Hematopoietic multipotent progenitor cell treated with erythropoietin and hydrocortisone succinate and interleukin-3 and kit ligand, for 8 days (in vitro differentiated cells): ENCODE measurements around the gene TAF4.
"Not testable (repeated sequence)": the region's sequence is repeated elsewhere in the genome, so short reads cannot be mapped to it uniquely, and the experiment has no call there.

Source experiments
- DNase-seq: peaks from one replicate; pipeline ENCODE4 v3.0.0-alpha.2; 2015

Gene TAF4, protein sequence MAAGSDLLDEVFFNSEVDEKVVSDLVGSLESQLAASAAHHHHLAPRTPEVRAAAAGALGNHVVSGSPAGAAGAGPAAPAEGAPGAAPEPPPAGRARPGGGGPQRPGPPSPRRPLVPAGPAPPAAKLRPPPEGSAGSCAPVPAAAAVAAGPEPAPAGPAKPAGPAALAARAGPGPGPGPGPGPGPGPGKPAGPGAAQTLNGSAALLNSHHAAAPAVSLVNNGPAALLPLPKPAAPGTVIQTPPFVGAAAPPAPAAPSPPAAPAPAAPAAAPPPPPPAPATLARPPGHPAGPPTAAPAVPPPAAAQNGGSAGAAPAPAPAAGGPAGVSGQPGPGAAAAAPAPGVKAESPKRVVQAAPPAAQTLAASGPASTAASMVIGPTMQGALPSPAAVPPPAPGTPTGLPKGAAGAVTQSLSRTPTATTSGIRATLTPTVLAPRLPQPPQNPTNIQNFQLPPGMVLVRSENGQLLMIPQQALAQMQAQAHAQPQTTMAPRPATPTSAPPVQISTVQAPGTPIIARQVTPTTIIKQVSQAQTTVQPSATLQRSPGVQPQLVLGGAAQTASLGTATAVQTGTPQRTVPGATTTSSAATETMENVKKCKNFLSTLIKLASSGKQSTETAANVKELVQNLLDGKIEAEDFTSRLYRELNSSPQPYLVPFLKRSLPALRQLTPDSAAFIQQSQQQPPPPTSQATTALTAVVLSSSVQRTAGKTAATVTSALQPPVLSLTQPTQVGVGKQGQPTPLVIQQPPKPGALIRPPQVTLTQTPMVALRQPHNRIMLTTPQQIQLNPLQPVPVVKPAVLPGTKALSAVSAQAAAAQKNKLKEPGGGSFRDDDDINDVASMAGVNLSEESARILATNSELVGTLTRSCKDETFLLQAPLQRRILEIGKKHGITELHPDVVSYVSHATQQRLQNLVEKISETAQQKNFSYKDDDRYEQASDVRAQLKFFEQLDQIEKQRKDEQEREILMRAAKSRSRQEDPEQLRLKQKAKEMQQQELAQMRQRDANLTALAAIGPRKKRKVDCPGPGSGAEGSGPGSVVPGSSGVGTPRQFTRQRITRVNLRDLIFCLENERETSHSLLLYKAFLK

DNA sequence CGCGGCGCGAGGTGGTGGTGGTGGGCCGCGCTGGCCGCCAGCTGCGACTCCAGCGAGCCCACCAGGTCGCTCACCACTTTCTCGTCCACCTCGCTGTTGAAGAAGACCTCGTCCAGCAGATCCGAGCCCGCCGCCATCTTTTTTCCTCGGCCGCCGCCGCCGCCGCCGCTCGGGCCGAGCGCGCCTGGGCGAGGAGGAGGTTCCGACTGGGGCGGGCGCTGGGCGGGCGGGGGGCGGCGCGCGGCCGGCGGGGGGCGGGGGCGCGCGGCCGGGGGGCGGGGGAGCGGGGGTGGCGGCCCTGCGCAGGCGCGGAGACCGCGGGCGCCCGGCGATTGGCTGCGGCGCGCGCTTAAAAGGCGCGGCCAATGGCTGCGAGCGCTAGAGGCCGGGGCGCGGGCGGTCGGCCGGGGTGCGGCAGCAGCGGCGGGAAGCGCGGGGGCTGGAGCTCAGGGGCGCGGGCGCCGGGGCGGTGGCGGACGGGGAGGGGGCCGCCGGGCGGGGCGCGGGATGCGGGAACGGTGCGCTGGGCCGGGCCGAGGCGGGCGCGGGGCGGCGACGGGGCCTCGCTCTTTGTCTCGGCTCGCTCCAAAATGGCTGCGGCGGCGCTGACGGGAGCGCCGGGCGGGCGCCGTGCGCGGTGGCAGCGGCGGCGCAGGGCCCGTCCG, at the start of gene TAF4:
TAF4 (minus strand) TSS at position 208 of the 665 bp plus-strand sequence; CDS start at position 137, 71 bp downstream.
- DNase-seq = peak; percentile 70

DNA sequence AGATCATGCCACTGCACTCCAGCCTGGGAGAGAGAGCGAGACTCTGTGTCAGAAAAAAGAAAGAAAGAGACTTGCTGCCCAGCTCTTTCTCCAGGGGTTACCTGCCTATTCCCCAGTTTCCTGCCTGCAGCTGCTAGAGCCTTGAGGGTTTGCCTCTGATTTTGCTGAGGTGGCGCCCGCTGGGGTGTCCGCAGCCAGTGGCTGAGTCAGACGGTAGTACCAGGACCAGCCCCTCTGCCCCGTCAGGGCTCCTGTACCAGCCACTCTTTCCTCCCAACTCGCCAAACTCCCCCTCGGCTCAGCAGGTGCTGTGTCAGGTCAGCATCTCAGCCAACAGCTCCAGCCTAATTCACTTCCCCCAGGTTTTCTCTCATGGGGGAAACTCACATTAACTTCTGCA, 49.2 kb upstream of the TAF4 start:
- DNase-seq = no peak

DNA sequence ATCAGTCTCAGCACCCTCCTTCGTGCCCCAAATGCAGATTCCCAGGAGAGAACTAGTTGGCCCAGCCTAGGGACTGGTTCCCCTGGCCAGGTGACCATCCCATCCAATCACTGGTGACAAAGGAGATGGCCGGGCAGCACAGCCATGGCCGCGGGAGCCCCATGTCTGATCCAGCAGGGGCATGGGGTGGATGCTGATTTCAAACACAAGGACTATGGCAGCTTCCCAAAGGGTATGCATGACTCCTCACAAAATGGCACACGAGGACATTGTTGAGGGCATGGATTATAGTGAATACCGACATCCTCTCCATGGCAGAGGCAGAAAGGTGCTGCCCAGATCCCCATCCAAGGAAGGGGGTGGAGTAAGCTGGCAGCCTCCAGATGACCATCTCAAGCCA, 46.7 kb upstream of the TAF4 start:
- no peak for DNase-seq

DNA sequence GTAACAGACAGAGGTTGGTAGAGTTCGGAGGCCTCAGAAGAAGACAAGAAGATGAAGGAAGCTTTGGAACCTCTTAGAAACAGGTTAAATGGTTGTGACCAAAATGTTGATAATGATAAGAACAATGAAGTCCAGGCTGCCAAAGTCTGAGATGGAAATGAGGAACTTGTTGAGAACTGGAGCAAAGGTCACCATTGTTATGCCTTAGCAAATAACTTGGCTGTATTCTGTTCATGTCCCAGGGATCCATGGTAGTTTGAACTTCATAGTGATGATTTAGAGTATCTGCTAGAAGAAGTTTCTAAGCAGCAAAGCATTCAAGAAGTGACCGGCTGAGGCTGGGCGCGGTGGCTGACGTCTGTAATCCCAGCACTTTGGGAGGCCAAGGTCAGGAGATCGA, 45.5 kb upstream of the TAF4 start:
- DNase-seq = no peak

DNA sequence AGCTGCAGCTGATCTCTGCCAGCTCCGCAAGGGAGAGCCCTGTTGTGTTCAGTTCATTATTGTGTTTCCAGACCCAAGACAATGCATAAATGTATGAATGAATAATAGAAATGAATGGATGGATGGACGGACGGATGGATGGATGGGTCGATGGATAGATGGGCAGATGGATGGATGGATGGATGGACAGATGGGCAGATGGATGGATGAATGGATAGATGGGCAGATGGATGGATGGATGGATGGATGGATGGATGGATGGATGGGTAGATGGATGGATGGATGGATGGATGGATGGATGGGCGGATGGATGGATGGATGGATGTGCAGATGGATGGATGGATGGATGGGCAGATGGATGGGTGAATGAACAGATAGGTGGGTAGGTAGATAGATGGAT, 39.9 kb upstream of the TAF4 start:
- no peak for DNase-seq

DNA sequence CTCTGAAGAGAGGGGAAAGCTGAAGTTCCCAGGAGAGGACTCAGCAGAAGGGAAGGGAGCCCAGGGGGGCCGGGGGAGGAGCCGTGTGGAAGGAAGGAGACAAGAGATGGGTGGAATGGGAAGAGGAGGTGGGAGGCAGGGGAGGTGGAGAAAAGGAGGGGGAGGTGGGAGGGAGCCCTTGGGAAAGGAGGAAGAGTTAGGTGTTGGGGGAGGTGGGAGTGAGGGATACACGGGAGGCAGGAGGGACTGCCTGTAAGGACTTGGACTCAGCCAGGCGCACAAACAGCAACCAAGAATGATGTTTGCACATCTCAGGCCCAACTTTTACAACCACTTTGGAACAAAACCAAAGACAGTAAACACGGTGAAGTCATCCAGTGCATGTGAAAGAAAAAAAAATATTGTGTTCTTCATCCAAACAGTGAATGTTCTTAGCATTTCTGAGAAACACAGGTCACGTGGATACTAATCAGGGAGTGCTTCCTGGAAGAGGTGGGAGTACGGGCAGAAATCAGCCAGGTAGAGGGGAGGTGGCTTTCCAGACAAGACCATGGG, 39.2 kb upstream of the TAF4 start:
- no peak for DNase-seq

DNA sequence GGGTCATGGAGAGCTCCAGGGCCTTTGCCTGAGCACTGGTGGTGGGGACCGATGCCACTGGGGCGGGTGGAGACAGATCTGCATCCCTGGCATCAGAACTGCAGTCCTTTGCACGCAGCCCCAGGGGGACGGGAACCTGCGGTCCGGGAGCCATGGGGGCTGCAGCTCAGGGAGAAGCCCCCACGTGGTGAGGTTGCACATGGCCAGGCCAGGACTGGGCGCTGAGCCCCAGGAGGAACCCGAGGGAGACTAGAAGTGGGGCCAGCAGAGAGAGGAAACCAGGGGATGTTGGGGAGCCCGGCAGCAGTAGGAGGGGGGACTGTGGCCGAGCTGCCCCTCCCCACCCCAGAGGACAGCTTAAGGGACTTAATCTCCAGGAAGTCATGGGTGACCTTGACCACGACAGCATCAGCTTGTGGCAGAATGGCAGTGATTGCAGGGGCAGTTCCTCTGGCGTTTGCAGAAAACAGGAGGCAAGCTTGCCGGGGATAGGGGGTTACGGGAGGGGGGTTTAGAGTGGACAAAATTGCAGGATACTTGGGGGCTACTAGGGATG, 38.6 kb upstream of the TAF4 start:
- DNase-seq = no peak

DNA sequence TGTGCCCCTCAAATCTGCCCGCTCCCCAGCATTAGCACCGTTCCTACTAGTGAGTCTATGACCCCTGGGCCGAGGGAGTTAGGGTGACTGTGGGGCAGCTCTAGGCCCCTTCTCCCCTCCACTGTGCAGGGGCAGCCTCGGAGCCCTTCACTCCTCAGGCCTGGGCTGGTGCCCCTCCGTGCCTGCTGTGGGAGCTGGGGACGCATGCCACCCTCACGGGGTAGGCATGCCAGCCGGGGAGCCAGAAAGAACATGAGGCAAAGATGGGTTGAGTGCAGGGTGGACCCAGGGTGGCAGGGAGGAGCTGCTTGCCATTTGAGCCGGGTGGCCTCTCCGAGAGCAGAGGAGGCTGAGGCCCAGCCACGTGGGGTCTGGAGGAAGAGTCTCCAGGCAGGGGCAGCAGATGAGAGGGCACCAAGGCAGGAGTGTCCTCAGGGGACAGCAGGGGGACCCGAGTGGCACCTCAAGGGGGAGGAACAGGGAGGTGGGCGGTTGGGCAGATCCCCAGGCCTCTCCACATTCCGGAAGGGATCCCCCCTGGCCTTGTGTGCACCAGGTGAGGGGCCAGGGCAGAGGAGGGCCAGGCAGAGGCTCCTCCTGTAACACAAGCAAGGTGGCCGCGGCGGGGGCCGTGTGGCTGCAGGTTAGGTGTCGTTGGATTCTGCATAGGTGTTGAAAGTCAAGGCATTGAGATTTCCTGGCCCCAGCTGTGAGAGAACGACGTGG, 38.0 kb upstream of the TAF4 start:
- no peak for DNase-seq

DNA sequence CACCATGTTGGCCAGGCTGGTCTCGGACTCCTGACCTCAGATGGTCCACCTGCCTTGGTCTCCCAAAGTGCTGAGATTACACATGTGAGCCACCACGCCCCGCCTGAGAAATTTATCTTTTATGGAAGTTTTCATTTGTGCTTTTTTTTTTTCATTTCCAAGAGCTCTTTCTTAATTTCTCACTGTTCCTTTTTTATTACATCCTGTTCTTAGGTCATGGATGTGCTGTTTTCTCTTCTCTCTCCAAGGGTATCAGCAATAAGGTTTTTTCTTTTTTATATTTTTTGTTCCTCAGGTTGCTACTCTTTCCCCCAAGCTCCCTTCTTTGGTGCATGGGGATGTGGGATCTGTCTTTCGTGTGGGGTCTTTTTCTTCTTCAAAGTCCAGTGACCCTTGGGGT, 35.4 kb upstream of the TAF4 start:
- DNase-seq = no peak

DNA sequence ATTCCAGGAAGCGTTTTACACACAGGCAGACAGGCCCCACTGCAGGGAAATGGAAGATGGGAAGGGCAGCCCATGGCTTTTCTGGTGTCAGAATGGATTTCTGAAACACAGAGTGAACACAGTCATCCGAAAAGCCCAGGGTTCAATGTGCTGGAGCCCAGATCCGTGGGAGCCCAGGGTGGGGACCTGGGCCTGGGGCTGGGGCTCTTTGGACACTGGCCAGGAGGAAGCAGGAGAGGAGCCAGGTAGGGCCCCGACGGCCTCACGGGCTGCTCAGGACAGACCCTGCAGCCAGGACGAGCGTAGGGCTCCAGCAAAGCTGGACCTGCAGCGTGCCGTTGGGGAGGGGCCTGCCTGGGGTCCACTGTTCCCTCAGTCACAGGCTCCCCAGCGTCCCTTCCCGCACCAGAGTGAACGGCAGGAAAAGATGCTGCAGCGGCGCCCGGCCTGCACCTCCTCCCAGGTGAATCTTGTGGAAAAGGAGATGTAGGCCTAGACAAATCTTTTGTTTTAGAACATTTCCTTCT, 32.3 kb upstream of the TAF4 start:
- no peak for DNase-seq

DNA sequence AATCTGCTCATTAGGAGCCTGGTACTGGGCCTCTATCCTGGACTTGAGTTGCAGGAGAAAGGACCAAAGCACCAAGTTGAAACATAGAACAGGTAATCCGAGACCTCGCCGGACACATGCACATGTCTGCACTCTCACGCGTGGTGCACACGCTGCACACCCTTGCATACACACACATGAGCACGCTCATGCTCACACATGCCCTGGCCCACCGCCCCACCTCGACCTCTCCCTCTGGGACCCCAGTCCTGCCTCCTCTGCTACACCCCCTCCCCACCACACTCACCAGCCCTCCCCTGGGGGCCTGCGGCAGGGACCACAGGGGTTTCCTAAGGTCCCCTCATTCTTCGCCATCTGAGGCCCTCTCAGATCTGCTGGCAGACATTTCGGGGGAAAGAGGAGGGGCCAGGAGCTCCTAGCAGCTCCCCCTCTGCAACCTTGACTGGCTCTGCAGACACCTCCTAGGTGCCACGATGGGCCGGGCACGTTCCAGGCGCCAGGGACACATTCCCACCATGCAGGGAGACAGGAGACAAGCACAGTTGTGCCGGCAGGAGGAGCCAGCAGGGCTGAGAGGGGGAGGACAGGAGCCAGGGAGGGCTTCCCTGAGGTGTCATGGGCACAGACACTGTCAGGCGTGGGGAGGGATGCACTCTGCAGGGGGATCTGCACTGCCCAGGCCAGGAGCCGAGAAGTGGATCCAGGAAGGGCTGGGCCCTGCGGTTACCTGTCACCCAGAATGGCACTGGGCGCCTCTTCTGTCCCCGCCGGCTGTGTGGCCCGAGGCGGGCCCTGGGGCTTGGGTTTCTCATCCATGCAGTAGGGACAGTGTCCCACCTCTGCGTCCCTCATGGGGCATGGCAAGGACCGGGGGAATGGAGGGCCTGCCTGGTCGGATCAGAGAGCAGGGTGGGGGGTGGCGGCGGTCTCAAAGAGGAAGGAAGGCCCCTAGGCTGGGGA, 31.0 kb upstream of the TAF4 start:
- no peak for DNase-seq

DNA sequence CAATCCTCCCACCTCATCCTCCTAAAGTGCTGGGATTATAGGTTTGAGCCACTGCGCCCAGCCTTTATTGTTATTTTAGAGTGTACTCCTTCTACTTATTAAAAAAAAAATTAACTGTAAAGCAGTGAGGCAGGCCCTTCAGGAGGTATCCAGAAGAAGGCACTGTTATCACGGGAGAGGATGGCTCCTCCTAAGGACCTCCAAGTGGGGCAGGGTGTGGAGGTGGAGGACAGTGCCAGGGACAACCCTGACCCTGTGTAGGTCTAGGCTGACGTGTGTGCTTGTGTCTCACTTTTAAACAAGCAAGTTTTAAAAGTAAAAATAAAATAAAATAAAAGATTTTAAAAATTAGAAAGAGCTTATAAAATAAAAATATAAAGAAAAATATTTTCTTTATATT, 23.7 kb upstream of the TAF4 start:
- DNase-seq = no peak

DNA sequence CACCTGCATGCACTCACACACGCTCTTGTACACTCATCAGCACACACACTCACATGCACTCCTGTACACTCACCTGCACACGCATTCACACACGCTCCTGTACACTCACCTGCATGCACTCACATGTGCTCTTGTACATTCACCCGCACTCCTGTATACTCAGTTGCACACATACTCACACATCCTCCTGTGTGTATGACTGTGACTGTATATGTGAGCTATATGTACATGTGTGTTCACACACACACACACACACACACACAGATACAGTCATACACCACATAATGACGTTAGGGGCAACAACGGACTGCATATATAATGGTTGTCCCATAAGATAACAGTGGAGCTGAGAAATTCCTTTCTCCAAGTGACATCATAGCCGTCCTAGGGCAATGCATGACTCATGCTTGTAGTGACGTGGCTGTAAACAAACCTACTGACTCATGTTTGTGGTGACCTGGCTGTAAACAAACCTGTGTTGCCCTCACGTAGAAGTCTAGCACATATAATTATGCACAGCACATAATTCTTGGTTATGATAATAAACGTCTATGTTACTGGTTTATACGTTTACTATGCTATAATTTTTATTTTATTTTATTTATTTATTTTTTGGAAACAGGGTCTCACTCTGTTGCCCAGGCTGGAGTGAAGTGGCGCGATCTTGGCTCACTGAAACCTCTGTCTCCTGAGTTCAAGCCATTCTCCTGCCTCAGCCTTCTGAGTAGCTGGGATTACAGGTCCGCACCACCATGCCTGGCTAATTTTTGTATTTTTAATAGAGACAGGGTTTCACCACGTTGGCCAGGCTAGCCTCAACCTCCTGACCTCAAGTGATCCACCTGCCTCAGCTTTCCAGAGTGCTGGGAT, 22.8 kb upstream of the TAF4 start:
- no peak for DNase-seq

DNA sequence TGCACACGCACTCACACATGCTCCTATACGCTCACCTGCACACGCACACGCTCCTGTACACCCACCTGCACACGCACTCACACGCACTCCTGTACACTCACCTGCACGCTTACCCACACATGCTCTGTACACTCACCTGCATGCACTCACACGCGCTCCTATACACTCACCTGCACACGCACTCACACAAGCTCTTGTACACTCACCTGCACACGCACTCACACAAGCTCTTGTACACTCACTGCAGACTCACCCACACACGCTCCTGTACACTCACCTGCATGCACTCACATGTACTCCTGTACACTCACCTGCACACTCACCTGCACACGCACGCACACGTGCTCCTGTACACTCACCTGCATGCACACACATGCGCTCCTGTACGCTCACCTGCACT, 22.0 kb upstream of the TAF4 start:
- no peak for DNase-seq

DNA sequence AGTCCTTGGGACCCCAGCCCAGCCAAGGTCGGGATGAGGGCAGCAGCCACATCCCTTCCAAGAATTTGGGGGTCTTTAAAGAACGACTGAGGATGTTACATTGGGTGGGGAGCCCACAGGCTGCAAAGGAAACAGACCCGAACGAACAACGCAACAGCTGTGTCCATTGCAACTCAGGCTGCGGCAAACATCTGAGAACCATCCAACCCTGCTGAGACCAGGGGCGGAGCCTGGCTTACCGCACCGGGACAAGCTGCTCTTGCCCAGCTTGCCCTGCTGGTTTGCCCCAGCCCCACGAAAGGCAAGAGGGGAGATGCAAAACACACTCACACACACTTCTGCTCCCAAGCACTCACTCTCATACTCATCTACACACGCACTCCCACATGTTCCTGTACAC, 21.5 kb upstream of the TAF4 start:
- DNase-seq = no peak

DNA sequence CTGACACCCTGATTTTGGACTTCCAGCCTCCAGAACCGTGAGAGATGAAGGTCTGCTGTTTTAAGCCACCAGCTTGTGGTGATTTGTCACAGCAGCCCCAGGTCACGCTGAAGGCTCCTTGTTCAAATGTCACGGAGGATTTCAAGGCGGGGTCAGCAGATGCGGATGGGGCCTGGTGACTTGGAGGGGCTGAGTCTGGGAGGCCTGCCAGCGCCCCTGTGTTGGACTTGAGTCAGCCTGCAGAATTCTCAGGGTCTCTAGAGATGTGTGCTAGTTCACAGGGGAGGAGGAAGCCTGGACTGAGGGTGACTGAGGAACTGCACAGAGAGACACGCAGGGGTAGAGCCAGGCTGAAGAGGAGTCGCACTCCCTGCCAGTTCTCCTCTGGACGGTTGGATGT, 19.5 kb upstream of the TAF4 start:
- DNase-seq = no peak

DNA sequence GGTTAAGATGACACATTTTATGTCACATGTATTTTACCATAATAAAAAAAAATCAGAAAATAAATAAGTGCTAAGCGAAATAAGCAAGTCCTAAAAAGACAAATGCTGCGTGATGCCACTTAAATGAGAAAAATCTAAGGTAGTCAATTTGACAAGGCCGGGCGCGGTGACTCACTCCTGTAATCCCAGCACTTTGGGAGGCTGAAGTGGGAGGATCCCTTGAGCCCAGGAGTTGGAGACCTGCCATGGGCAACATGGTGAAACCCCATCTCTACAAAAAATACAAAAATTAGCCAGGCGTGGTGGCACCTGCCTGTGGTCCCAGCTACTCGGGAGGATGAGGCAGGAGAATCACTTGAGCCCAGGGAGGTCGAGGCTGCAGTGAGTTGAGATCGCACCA, 18.5 kb upstream of the TAF4 start:
- DNase-seq = not testable (repeated sequence)

DNA sequence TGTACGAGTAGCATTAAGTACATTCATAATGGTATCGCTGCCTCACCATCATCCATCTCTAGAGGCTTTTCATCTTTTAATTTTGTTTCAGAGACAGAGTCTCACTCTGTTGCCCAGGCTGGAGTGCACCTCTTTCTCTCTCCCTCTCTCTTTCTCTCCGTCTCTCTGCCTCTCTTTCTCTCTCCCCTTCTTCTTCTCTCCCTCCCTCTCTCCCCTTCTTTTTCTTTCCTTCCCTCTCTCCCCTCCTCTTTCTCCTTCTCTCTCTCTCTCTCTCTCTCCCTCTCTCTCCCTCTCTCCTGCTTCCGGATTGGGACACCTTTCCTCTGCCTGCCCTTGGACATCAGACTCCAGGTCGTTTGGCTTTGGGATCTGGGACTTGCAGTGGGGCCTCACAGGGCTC, 17.6 kb upstream of the TAF4 start:
- DNase-seq = no peak

DNA sequence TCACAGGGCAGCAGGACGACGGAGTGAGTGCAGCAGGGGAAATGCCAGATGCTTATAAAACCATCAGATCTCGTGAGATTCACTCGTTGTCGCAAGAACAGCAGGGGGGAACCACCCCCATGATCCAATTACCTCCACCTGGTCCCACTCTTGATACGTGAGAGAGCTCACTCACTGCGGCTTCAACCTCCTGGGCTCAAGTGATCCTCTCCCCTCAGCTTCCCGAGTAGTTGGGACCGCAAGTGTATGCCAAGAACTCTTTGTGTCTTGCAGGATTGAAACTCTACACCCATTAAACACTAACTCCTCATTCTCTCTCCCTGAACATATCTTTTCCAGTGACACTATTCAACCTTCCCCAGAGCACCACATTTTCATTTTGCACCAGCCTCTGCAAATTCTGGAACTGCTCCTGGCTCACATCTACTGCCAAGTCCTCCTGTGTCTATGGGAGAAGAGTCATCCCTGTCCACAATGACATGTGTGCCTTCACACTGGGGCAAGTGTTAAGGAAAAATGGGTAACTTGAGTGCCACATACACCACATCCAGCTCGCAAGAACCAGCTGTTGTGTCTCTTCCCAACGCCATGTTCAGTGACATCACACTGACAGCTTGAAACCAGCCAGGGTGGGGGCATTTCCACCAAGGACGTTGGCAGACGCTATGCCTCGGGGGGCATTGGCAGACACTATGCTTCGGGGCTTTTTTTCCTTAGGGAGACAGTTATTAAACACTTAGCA, 14.7 kb upstream of the TAF4 start:
- DNase-seq = no peak
